HG02884 (cell line): ENCODE measurements around the gene ZMIZ1.

Experiments
- ATAC-seq: cut with Tn5 transposase; IDR thresholded peaks from one replicate; pipeline ENCODE4 v1.9.1; 2021; ENCODE audit warnings: mild to moderate bottlenecking, moderate library complexity; ENCODE audit not compliant: unreplicated experiment

Gene ZMIZ1

DNA sequence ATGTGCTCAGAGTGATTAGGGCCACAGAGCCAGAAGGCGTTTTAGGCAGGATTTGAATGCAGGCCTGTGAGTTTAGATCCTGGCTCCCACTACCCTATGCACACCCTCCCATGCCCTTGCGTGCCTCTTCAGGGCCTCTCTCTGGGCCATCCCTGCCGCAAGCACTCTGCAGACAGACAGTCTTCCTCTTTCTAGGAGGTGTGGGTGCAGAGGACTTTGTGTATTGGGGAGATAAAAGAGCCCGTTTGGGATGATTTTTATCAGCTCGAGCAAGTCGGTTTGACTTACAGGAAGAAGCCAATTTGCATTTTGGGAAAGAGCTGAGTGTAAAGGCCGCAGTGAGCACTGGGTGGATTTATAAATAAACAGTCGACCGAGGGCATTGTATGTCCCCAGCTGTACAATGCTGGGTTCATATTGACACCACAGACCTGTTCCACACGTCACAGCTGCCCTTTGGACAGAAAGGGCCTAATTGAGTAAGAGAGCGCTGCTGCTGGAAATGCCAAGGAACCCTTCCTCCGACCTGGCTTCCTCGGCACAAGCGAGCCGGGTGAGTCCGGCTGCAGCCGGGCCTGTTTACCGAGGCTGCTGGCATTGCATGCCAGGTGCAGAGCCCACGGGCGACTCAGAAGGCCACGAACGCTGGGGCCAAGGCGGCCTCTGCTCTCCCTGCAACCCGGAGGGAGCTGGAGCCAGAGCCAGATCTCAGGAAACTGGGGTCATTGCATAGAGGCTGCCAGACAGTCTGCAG, 25.1 kb downstream of the ZMIZ1 start:
- peak; percentile 30 for ATAC-seq

DNA sequence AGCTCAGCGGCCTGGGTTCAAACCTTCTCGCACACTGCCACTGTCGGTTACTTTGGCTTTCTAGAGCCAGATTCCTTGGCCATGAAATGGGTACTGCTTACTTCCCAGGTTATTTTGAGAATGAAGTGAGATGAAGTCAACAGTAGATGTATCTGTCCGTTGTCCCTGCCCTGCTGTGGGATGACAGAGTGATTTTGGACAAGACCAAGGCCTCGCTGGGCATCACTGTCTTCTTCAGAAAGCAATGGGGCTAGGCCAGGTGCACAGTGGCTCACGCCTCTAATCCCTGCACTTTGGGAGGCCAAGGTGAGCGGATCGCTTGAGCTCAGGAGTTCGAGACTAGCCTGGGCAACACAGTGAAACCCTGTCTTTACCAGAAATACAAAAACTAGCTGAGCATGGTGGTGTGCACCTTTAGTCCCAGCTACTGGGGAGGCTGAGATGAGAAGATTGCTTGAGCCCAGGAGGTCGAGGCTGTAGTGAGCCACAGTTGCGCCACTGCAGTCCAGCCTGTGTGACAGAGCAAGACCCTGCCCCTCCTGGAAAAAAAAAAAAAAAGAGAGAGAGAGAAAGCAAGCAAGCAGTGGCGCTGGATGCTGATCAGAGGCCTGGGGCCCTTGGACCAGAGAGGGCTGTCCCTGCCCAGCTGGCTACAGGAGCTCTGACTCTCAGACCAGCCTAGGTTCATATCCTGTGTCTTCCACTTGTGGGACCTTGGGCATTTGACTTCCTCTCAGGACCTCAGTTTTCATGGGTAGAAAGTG, 25.8 kb downstream of the ZMIZ1 start:
- no peak for ATAC-seq

- ATAC-seq: no peak
Measured at GRCh38 chr10:79095316-79095715, 26.6 kb downstream of the ZMIZ1 start.

DNA sequence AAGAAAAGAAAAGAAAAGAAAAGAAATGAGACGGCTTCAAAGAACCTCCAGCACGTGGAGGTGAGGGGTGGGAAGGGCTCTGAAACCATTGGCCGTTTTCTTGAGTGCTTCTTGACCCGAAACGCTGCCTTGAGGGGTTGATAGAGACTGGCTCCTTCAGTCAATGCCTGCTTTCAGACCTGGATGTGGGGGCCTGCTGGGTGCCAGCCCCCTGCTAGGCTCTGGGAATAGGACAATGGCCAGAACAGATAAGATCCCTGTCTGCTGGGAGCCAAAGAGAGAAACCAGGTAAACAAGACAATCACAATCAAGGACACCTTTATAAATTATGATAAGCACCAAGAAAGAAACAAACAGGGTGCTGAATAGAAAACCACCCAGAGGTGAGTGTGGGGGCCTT, 27.7 kb downstream of the ZMIZ1 start:
- ATAC-seq: no peak

- no peak for ATAC-seq
Measured at GRCh38 chr10:79097021-79097872, 28.5 kb downstream of the ZMIZ1 start.

DNA sequence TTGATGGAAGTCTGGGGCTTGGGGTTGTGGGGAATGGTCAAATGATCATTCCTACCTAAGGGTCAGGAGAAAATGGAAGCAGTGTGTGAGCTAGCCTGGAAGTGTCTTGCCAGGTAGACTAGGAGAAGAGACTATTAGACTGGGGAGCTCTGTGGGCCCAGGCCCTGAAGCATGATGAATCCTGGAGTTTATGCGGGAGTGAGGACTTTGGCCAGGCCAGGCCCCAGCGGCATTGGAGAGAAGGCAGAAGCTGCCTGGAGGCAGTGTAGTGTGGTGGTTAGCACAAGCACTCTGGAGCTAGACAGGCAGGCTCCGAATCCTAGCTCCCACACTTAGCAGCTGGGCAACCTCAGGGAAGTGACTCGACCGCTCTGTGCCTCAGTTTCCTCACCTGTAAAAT, 29.3 kb downstream of the ZMIZ1 start:
- ATAC-seq: no peak

DNA sequence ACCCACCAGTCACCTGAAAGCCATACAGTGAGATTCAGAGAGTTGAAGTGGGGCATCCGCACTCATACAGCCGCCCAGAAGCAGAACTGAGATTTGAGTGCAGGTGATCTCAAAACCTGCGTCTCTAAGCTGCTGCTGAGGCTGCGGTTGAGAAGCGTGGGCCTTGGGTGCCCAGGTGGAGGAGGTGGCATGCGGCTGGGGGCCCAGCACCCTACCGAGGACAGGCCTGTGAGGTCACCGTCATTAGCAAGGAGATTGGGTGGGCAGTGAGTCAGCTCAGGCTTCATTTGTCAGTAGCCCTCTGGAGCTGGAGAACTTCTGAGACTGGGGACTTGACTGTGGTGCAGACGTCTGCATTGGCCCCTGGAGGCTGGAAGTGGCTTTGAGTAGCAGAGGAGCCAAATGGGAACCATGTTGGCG, 29.8 kb downstream of the ZMIZ1 start:
- peak; percentile 69 for ATAC-seq

- no peak for ATAC-seq
Measured at GRCh38 chr10:79099898-79100448, 31.2 kb downstream of the ZMIZ1 start.

DNA sequence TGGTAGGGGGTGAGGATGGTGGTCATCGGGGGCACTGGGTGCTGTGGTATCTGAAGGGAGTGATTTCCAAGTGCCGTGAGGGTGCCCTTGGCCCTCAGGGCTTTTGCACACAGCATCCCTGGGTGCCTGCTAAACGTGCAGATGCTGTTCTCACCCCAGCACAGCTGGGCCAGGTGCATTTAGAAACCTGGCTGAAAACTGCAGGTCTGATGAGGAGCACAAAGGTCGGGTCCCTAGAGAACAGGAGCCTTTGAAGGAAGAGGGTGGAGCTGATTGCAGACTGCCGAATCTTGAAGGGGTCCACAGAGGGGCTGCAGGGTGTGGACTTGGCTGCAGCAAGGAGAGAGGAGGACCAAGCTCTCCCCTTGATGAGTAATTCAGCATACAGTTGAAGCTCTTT, 32.0 kb downstream of the ZMIZ1 start:
- no peak for ATAC-seq

GRCh38 chr10:79101560-79102497, 33.1 kb downstream of the ZMIZ1 start:
- ATAC-seq: no peak

DNA sequence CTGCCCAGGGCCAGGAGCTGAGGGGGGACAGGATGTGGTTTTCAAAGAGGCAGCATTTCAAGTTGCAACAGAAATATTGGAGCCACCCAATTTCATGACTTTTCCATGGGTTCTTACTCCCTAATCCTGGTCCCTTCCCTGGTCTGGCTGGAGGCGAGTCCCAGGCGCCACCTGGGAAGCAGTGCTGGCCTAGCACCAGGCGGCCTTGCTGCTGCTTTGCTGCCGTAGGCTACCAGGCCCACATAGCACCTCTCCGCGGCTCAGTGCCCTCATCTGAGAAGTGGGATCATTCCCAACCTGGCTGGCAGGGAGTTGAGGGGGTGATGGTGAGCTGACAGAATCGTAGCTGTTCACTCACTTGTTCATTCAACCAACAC, 33.7 kb downstream of the ZMIZ1 start:
- ATAC-seq: no peak

- no peak for ATAC-seq
Measured at GRCh38 chr10:79103129-79103528, 34.4 kb downstream of the ZMIZ1 start.

GRCh38 chr10:79103585-79103984, 34.8 kb downstream of the ZMIZ1 start:
- ATAC-seq: no peak

DNA sequence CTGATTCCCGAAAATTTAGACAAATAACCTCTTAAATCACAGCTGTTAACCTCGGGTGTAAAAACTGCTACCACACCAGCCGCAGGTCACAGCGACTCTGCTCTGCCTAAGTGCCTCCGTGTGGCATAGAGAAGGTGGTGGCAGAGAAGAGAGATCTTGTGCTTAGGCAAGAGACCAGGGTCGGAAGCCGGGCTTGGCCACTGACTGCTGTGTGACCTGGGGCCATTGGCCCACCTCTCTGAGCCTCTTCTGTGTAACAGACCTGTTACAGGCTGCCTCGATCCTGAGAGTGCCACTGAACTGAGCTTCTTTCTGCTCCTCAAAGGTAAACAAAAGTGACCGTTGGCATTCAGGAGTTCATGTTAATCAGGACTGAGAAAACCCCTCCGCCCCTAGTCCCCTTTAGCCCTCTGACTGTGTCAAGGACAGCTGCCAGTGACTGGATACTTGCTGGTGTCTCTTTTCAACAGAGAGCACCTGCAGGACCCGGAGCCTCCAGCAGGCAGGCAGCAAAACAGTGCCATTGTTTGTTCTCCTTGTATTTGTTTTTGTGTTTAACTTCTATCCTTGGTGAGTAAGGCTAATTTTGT, 36.5 kb downstream of the ZMIZ1 start:
- ATAC-seq: no peak

- ATAC-seq: no peak
Measured at GRCh38 chr10:79105818-79106217, 37.1 kb downstream of the ZMIZ1 start.

DNA sequence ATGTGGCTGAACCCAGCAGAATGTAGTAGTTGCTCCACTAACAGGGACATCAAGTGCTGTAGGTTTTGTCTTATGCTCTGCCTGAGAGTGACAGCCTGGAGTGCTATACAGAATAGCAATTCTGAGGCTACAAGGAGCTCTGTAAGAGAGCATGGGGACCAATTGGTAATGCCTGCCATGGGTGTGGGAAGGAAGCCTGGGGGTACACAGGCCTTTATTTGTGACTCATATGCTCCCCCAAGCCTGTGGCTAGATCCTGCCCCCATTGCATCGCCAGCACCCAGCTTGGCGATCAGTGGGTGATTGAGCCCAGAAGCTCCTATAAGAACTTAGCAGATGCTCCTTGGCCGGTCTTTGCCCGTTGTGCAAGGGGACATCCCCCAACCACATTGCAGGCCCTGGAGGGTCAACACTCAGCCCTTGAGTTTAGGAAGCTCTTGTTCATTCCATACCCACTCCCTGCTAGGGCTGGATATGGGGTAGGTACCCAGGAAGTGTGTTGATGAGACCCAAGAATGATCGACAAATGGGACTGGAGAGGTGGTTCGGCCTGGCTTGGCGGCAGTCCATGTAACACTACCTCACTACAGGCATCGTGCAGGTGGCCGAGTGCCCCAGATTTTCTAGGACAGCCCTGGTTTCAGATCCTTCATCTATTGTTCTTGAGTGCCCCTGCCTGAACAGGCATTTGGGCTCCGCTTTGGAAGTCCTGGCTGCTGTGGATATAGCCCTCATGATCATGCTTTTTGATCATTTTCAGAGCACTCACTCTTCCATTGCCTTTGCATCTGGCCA, 37.7 kb downstream of the ZMIZ1 start:
- ATAC-seq: no peak

GRCh38 chr10:79107736-79108264, 39.0 kb downstream of the ZMIZ1 start:
- no peak for ATAC-seq

DNA sequence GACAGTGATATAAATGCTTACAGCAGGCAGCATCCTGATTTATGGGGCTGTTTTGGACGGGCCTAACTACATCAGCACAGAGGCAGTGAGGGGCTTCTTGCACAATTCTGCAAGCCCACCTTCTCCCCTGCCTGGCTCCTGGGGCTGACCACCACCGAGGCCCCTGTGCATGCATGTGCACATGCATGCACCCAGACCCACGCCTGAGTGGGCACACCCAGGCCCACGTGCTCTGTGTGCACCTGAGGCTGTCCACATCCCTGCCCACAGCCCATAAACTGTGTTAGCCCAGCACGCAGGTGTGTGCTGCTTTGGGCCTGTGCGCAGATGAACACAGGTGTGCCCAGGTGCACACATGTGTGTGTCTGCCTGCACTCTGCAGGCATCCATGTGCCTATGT, 40.0 kb downstream of the ZMIZ1 start:
- no peak for ATAC-seq

- no peak for ATAC-seq
Measured at GRCh38 chr10:79111427-79111826, 42.7 kb downstream of the ZMIZ1 start.
